Mammary epithelial cell (primary cell): ENCODE measurements around the gene OPTN.

ENCODE experiments used
- CTCF ChIP-seq, 2 donors: IDR thresholded peaks in 1 of 2; conservative IDR thresholded peaks in 1 of 2; 2 replicates each; pipeline ENCODE4 v1.5.1; 2011 to 2012; ENCODE audit warnings: inconsistent platforms in 2 of 2, low read length in 2 of 2, mild to moderate bottlenecking in 2 of 2, control low read depth in 1 of 2, low read depth in 1 of 2; ENCODE audit not compliant: insufficient read depth in 1 of 2; ENCODE audit errors: extremely low read depth in 1 of 2
- EZH2 ChIP-seq: IDR thresholded peaks from 2 replicates; pipeline ENCODE4 v1.6.1; 2012; ENCODE audit warnings: low read length, inconsistent platforms, borderline replicate concordance

GRCh38 chr10:13139676-13140075, 39.7 kb downstream of the OPTN start:
- TF ChIP-seq CTCF (conservative IDR thresholded peaks at IDR 0.05 in 1 of 2, IDR thresholded peaks at IDR 0.05 in 1 of 2; ENCODE audit: extremely low read depth in 1 of 2, insufficient read depth in 1 of 2, low read depth in 1 of 2, low read length in 2 of 2) (no peak), EZH2 (no peak)
